Ureter (tissue), 1 donor: ENCODE data around the gene PRSS8. TPM values are rescaled to one million over a fixed set of nuclear protein-coding genes. Genes with fewer than 3 reads are reported as not detected.
A peak's percentile ranks its signal among the peaks of the same experiment; 100 is the strongest.
"Not testable (repeated sequence)": the region's sequence is repeated elsewhere in the genome, so short reads cannot be mapped to it uniquely, and the experiment has no call there.

Source experiments
- DNase-seq: peaks from one replicate; pipeline ENCODE4 v3.0.0-alpha.2; 2020; ENCODE audit warnings: low spot score
- total RNA-seq: library from RNA; stranded (reverse); gene quantifications from one replicate; pipeline ENCODE4 v1.2.4, GENCODE V29; 2023
- donor health status: DM: yes; HTN: yes; CAD: no.

Gene PRSS8
- total RNA-seq, result 17.0 TPM

DNA sequence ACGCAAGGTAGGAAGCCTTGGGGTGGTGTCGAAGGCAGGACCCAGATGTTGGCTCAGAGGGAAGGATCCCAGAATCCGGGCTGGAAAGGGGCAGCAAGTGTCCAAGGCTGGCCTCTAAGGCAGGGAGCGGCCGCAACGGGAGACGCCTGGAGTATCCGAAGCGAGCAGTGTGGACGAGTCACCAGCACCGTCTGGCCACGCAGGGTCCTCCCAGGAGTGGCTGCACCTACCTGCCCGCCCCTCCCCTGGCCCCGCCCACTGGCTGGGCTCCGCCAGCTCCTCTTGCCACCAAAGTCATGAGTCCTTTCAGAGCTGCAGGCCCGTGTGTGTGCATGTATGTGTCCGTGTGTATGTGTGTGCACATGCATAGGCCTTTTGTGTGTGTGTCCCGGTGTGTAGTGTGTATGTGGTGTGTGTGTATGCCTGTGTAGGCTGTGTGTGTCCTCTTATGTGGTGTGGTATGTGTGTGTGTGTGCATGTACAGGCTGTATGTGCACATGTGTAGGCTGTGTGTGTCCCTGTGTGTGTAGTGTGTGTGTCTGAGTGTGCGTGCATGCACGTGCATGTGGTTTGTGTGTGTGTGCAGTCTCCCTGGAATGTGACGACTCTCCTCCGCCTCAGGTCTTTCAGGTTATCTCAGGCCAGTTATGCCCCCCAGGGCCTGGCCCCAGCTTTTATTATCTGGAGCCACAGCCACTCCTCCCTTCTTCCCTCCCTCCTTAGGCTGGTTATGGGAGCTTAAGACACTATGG is at the start of gene PRSS8:
PRSS8 (minus strand) TSS at position 193 of the 752 bp plus-strand sequence. CDS start 229 bp downstream, outside the sequence.
- DNase-seq, result peak; percentile 83

- DNase-seq, result no peak
These were observed 49.4 kb upstream of the PRSS8 start for GRCh38 chr16:31184888-31185287.

DNA sequence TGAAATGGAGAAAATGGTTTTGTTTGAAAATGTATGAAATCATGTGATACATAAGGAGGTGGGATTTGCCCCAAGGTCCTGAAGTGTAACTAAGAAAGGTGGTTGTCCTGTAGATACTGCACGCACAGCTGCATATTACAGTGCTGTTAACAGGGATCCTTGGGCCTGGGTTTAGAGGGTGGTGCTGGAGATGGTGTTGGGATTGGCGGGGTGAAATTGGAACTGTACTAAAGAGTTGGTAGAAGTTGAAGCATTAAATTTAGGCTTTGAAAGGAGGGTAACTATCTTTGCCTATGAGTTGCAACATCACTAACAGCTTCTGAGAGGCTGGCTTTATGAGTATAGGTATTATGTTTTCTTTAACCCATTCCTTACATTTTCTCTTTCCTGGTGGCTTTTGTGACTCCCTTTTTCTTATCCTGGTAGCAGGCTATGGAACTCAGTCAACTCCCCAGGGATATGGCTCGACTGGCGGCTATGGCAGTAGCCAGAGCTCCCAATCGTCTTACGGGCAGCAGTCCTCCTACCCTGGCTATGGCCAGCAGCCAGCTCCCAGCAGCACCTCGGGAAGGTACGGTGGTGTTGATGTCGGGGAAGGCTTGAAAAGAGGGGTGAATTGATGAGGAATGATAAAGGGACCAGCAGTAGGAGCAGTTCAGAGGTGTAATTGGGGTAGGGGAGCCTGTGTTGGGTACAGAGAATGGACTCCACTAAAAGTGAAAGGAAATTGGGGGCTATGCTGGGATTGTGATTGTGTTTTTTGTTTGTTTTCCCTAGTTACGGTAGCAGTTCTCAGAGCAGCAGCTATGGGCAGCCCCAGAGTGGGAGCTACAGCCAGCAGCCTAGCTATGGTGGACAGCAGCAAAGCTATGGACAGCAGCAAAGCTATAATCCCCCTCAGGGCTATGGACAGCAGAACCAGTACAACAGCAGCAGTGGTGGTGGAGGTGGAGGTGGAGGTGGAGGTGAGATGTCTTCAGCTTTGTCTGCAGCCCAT is 48.2 kb upstream of the PRSS8 start:
- no peak for DNase-seq

DNA sequence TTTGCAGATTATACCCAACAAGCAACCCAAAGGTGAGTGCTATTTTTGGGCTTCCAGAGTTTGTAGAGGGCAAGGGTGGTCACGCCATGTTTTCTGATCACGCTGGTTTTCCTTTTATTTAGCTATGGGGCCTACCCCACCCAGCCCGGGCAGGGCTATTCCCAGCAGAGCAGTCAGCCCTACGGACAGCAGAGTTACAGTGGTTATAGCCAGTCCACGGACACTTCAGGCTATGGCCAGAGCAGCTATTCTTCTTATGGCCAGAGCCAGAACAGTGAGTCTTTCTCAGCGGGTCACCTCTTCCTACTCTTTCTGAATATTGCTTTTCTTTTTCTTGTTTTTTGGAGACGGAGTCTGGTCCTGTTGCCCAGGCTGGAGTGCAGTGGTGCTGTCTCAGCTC is 46.9 kb upstream of the PRSS8 start:
- DNase-seq, result no peak

GRCh38 chr16:31181102-31181830 is 45.7 kb upstream of the PRSS8 start:
- peak; percentile 50 for DNase-seq

- DNase-seq, result peak; percentile 96
These were observed 44.4 kb upstream of the PRSS8 start, which contains the start of gene FUS for GRCh38 chr16:31179747-31180459. Gene FUS (plus strand): TSS chr16:31180139. CDS start chr16:31180215, 76 bp downstream.

- peak; percentile 51 for DNase-seq
These were observed 43.8 kb upstream of the PRSS8 start for GRCh38 chr16:31179219-31179746.

DNA sequence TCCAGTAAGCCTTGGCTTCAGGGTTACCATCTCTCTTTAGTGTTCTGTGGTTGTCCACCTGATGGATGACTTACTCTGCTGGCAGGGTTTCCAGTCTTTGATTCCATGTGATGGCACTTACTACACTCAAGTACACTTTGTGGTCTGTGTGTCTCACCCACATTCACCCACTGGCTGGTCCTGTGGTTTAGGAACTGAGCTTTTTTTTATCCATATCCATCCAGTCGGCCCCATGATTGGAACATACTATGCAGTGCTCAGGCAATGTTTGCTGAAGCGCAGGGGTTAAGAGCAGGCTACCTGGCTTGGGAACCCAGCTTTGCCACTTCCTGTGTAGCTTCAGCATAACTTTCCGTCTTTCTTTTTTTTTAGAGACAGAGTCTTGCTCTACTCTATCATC is 41.6 kb upstream of the PRSS8 start:
- DNase-seq, result no peak

DNA sequence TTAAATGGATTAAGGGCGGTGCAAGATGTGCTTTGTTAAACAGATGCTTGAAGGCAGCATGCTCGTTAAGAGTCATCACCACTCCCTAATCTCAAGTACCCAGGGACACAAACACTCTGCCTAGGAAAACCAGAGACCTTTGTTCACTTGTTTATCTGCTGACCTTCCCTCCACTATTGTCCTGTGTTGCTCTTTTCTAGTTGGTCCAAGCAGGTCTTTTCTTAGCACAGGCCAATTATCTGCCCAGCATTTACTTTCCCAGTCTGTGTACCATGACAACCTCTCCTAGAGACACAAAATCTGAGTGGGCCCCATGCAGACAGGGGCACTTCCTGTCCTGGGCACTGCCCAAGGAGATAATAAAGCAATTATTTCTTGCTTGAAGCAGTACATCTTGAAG is 34.5 kb upstream of the PRSS8 start:
- DNase-seq, result not testable (repeated sequence)

GRCh38 chr16:31168848-31169247 is 33.3 kb upstream of the PRSS8 start:
- DNase-seq, result no peak

DNA sequence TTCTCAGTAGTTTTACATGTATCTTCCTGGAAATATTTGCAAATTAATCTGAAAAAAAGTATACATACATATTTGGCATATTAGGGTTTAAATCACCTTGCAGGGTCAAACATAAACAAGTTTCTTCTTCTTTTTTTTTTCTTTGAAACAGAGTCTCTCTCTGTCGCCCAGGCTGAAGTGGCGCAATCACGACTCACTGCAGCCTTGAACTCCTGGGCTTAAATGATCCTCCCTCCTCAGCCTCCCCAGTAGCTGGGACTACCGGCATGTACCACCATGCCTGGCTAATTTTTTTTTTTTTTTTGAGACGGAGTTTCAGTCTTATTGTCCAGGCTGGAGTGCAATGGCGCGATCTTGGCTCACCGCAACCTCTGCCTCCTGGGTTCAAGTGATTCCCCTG is 31.8 kb upstream of the PRSS8 start:
- DNase-seq, result no peak

DNA sequence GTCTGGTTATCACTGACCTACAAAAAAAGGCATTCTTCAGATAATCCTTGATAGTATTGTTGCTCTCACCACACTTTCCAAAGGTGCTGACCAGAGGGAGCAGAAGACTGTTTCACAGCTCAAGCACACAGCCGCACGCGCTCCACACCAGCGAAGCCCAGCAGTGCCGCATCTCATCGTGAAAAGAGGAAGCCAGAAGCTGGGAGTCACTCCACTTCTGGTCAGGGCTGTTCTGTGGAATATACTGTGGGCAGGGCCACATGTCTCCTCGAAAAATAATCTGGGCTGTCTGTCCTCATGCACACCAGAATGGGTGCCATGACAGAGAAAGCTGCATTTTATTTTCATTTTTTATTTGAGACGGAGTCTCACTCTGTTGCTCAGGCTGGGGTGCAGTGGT is 21.6 kb upstream of the PRSS8 start:
- no peak for DNase-seq

DNA sequence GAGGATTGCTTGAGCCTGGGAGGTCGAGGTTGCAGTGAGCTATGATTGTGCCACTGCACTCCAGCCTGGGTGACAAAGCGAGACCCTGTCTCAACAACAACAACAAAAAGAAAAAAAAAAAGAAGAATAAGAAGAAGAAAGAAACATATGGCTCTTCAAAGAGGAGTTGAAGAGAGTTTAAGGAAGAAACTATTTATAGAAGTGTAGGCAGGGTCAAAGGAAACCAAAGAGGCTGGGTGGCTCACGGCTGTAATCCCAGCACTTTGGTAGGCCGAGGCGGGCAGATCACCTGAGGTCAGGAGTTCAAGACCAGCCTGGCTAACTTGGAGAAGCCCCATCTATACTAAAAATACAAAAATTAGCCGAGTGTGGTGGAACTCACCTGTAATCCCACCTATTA is 15.4 kb upstream of the PRSS8 start:
- not testable (repeated sequence) for DNase-seq

DNA sequence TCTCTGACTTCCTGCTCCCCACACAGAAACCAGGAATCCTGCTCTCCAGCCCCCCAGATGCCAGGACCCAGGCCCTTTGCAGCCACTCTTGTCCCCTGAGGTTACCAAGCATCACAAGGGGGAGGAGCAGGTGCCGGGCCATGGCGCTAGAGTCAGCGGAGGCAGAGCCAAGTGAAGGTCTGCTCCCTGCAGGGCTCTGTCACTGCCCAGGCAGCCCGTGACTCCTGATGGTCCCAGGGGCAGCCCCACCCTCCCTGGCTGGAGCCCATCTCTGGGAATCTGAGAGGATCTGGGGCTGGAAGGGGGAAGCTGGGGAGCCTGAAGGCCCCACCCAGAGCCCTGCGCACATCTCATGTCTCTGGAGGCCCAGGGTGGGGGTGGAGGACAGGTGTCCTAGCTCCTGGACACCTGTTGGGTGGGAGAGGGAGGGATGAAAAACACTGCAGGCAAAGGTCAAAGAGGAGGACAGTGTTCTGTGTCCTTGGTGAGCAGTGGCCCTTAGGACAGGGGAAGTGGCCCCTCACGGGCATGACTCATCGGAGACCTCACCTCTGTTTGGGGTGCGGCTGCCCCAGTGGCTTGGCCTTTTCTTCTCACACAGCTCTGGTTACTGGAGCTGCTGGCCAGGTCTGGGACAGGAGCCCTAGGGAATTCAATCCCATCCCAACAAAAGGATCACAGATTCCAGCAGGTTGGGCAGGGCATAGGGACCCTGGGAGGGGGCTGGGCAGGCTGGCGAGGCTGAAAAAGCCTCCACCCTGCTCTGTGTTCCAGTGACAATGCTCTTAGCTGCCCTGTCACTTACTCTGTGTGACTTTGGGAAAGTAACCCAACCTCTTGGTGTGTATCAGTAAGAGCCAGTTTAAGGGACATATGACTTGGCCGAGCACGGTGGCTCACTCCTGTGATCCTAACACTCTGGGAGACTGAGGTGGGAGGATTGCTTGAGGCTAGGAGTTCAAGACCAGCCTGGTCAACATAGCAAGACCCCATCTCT is 14.7 kb upstream of the PRSS8 start, which contains the start of gene PRSS36:
PRSS36 (minus strand) TSS at position 173 of the 997 bp plus-strand sequence; CDS start at position 142, 31 bp downstream.
- no peak for DNase-seq

DNA sequence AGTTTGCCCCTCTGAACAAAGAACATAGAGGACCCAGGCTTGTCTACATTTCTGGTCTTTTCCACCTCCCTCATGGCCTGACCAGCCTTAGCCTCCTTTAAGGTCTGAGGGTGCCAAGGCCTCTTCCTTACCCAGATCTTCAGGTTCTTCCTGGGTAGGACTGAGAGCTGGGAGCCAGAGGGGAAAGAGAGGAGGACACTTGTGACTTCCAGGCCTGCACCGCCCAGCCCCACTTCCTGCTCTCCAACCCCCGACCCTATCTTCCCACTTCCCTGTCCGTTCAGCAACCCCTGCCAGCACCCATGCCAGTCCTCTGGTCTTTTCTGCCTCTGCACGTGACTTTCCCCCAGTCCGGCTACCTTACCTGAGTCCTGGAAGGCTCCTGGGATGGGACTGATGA is 13.8 kb upstream of the PRSS8 start:
- no peak for DNase-seq

GRCh38 chr16:31148896-31149295 is 13.4 kb upstream of the PRSS8 start:
- DNase-seq, result no peak

- DNase-seq, result no peak
These were observed 12.8 kb upstream of the PRSS8 start for GRCh38 chr16:31148281-31148728.

GRCh38 chr16:31147574-31147973 is 12.0 kb upstream of the PRSS8 start:
- DNase-seq, result no peak

DNA sequence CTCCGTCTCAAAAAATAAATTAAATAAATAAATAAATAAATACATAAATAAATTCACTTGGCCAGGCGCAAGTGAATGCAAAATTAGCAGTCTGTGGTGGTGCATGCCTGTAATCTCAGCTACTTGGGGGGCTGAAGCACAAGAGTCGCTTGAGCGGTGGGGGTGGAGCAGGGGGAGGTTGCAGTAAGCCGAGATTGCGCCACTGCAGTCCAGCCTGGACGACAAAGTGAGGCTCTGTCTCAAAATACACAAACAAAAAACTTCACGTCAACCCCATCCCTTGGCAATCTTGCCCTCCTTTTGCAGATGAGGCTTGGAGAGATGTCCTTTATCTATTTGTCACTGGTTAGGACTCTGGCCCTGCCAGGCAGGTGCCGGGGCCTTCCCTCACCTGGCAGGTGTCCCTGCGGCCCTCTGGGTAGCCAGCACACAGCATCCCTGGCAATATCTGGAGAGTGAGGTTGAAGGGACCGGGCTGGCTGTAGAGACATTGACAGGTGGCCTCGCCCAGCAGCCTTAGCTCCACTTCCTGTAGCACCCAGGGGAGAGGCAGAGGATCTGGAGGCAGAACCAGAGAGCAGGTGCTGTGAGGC is 10.0 kb upstream of the PRSS8 start:
- no peak for DNase-seq
